Dendritic cell treated with granulocyte-macrophage colony-stimulating factor and Interleukin-4, amounts not matched to agents 40 ng/mL and 50 ng/mL, for 4 days (primary cell): ENCODE measurements around the gene NFKB2.
A peak's percentile ranks its signal among the peaks of the same experiment; 100 is the strongest.

Source experiments
- H3K27ac Mint-ChIP-seq: one replicate; pipeline ENCODE4 v1.8.0; 2022; ENCODE audit warnings: mild to moderate bottlenecking, mixed read lengths
- H3K27me3 Mint-ChIP-seq: one replicate; pipeline ENCODE4 v1.8.0; 2022; ENCODE audit warnings: mild to moderate bottlenecking, mixed read lengths
- H3K36me3 Mint-ChIP-seq: one replicate; pipeline ENCODE4 v1.8.0; 2022; ENCODE audit warnings: low read depth, mixed read lengths
- H3K4me1 Mint-ChIP-seq: one replicate; pipeline ENCODE4 v1.8.0; 2022; ENCODE audit warnings: low read depth, mixed read lengths
- H3K4me3 Mint-ChIP-seq: one replicate; pipeline ENCODE4 v1.8.0; 2022; ENCODE audit warnings: mild to moderate bottlenecking, moderate library complexity, mixed read lengths
- H3K9me3 Mint-ChIP-seq: one replicate; pipeline ENCODE4 v1.8.0; 2022; ENCODE audit warnings: mixed read lengths
- intact Hi-C: fragments of 100-400 bp; cut with micrococcal nuclease; formaldehyde crosslinking; loops from one replicate; pipeline ENCODE4 v1.15.0; 2022

Gene NFKB2

GRCh38 chr10:102382871-102383270 is 12.6 kb upstream of the NFKB2 start:
- Mint-ChIP-seq H3K36me3 (peaks cover 52% of the 10 kb centered on the region), H3K27ac (no peak overlapping the region), H3K4me3 (no peak overlapping the region), H3K4me1 (peaks cover 10% of the 10 kb centered on the region), H3K9me3 (no peaks in the 10 kb centered on the region), H3K27me3 (no peaks in the 10 kb centered on the region)
- intact Hi-C loops: no loop called here

GRCh38 chr10:102384053-102384452 is 11.5 kb upstream of the NFKB2 start:
- H3K27me3 Mint-ChIP-seq: peaks cover 7% of the 10 kb centered on the region
- no peak overlapping the region for H3K27ac Mint-ChIP-seq

GRCh38 chr10:102384606-102385429 is 10.7 kb upstream of the NFKB2 start:
- Mint-ChIP-seq H3K4me3 (no peak overlapping the region), H3K27ac (no peak overlapping the region), H3K27me3 (peaks cover 8% of the 10 kb centered on the region), H3K36me3 (peaks cover 33% of the 10 kb centered on the region), H3K4me1 (peaks cover 10% of the 10 kb centered on the region), H3K9me3 (no peaks in the 10 kb centered on the region)
- intact Hi-C loops: no loop called here

More at GRCh38 chr10:102384053-102384452, 11.5 kb upstream of the NFKB2 start:
- intact Hi-C loops: no loop called here
- H3K4me3 Mint-ChIP-seq: no peak overlapping the region
- no peaks in the 10 kb centered on the region for H3K9me3 Mint-ChIP-seq
- peaks cover 10% of the 10 kb centered on the region for H3K4me1 Mint-ChIP-seq
- peaks cover 40% of the 10 kb centered on the region for H3K36me3 Mint-ChIP-seq

- H3K9me3 Mint-ChIP-seq: no peaks in the 10 kb centered on the region
- H3K27ac Mint-ChIP-seq: no peak overlapping the region
- peaks cover 11% of the 10 kb centered on the region for H3K36me3 Mint-ChIP-seq
- intact Hi-C loops: loop anchor here (5.0 kb wide), 1 partner anchor 192 kb away; no protein-coding TSS in a partner anchor
- peaks cover 28% of the 10 kb centered on the region for H3K27me3 Mint-ChIP-seq
- no peak overlapping the region for H3K4me3 Mint-ChIP-seq
- peaks cover 25% of the 10 kb centered on the region for H3K4me1 Mint-ChIP-seq
These were observed 5.6 kb upstream of the NFKB2 start for GRCh38 chr10:102389894-102390293.

GRCh38 chr10:102392306-102392705 is 3.2 kb upstream of the NFKB2 start:
- Mint-ChIP-seq H3K9me3 (no peaks in the 10 kb centered on the region), H3K4me3 (no peak overlapping the region), H3K27me3 (peaks cover 28% of the 10 kb centered on the region), H3K4me1 (peaks cover 32% of the 10 kb centered on the region), H3K27ac (no peak overlapping the region), H3K36me3 (peaks cover 32% of the 10 kb centered on the region)
- intact Hi-C loops: loop anchor here (2.0 to 5.0 kb wide), 2 partner anchors 86 to 190 kb away; no protein-coding TSS in a partner anchor

- Mint-ChIP-seq H3K27me3 (peaks cover 25% of the 10 kb centered on the region), H3K27ac (peak overlapping the region; percentile 100), H3K4me3 (peak overlapping the region; percentile 100), H3K4me1 (peaks cover 44% of the 10 kb centered on the region), H3K36me3 (peaks cover 44% of the 10 kb centered on the region), H3K9me3 (no peaks in the 10 kb centered on the region)
- intact Hi-C loops: loop anchor here (2.0 to 5.0 kb wide), 2 partner anchors 85 to 189 kb away; no protein-coding TSS in a partner anchor
These were observed 2.0 kb upstream of the NFKB2 start for GRCh38 chr10:102393411-102394078.

GRCh38 chr10:102394079-102394800 is 1.3 kb upstream of the NFKB2 start:
- Mint-ChIP-seq H3K27ac (peak overlapping the region; percentile 100), H3K9me3 (no peaks in the 10 kb centered on the region), H3K36me3 (peaks cover 50% of the 10 kb centered on the region), H3K4me3 (peak overlapping the region; percentile 100), H3K4me1 (peaks cover 50% of the 10 kb centered on the region), H3K27me3 (peaks cover 20% of the 10 kb centered on the region)
- intact Hi-C loops: loop anchor here (5.0 kb wide), 1 partner anchor 188 kb away; no protein-coding TSS in a partner anchor

DNA sequence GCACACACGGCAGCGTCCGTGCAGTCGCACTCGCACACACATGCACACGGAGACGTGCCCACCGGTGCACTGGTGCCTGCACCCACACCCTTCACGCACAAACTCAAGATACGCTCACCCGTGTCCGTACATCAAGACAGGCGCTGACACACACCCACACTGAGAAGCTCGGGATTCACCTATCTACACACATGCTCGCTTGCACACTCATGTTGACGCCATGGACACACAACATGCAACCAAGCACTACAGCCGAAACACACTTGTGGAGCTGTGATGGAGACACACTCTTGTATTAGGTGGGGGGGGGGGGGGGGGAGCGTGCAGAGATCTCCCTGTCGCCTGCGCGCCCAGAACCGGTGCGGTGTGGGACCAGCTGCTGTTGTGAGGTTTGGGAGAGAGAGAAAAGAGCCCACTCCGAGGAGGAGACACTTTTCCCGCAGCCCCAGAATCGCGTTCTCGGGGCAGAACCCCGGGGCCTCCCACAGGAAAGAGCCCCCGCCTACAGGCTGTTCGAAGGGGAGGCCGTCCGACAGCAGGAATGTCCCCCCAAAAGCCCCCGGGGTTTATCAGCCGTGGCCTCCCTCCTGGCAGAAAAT is 605 bp upstream of the NFKB2 start:
- Mint-ChIP-seq H3K9me3 (no peaks in the 10 kb centered on the region), H3K36me3 (peaks cover 56% of the 10 kb centered on the region), H3K4me3 (peak overlapping the region; percentile 100), H3K27ac (peak overlapping the region; percentile 100), H3K27me3 (peaks cover 19% of the 10 kb centered on the region), H3K4me1 (peaks cover 56% of the 10 kb centered on the region)
- intact Hi-C loops: loop anchor here (1.0 to 5.0 kb wide), 3 partner anchors 26 to 187 kb away; partner anchors contain the start of gene ELOVL3

- H3K4me1 Mint-ChIP-seq: peaks cover 63% of the 10 kb centered on the region
- intact Hi-C loops: loop anchor here (5.0 kb wide), 1 partner anchor 169 kb away; the partner anchor contains the start of gene ELOVL3
These were observed 779 bp downstream of the NFKB2 start for GRCh38 chr10:102396317-102396650.

GRCh38 chr10:102396730-102397151 is 1.2 kb downstream of the NFKB2 start:
- intact Hi-C loops: loop anchor here (5.0 kb wide), 1 partner anchor 169 kb away; the partner anchor contains the start of gene ELOVL3
- H3K4me3 Mint-ChIP-seq: peak overlapping the region; percentile 100
- H3K27ac Mint-ChIP-seq: peak overlapping the region; percentile 100
- peaks cover 75% of the 10 kb centered on the region for H3K36me3 Mint-ChIP-seq
- peaks cover 10% of the 10 kb centered on the region for H3K27me3 Mint-ChIP-seq
- peaks cover 63% of the 10 kb centered on the region for H3K4me1 Mint-ChIP-seq
- H3K9me3 Mint-ChIP-seq: no peaks in the 10 kb centered on the region

More at GRCh38 chr10:102396317-102396650, 779 bp downstream of the NFKB2 start:
- H3K27ac Mint-ChIP-seq: peak overlapping the region; percentile 100
- H3K36me3 Mint-ChIP-seq: peaks cover 70% of the 10 kb centered on the region
- peak overlapping the region; percentile 100 for H3K4me3 Mint-ChIP-seq
- peaks cover 10% of the 10 kb centered on the region for H3K27me3 Mint-ChIP-seq
- H3K9me3 Mint-ChIP-seq: no peaks in the 10 kb centered on the region

DNA sequence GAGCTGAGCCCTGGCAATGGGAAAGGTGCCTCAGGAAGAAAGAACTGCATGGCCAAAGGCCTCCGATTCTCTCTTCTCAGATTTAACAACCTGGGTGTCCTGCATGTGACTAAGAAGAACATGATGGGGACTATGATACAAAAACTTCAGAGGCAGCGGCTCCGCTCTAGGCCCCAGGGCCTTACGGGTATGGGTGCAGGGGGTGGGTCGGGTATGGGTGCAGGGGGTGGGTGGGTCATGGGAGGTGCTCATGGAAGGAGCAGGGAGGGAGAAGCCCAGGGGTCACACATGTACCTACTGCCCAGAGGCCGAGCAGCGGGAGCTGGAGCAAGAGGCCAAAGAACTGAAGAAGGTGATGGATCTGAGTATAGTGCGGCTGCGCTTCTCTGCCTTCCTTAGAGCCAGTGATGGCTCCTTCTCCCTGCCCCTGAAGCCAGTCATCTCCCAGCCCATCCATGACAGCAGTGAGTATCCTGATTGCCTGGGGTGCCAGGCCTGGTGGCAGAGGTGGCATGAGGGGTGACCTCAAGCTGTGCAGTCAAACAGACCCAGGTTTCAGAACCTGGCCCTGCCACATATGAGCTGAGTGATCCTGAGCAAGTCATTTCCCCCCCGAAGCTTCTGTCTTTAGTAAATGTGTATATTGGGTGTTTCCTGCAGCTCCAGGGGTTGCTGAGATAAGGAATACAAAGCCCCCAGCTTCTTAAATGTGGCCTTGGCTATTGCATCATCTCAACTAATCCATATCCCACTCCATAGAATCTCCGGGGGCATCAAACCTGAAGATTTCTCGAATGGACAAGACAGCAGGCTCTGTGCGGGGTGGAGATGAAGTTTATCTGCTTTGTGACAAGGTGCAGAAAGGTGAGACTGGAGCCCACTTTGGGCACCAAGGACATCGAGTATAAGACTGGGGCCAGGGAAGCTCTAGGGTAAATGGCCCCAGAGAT is 2.0 kb downstream of the NFKB2 start:
- H3K27me3 Mint-ChIP-seq: peaks cover 6% of the 10 kb centered on the region
- peaks cover 57% of the 10 kb centered on the region for H3K4me1 Mint-ChIP-seq
- peak overlapping the region; percentile 100 for H3K4me3 Mint-ChIP-seq
- H3K27ac Mint-ChIP-seq: peak overlapping the region; percentile 100
- H3K9me3 Mint-ChIP-seq: no peaks in the 10 kb centered on the region
- intact Hi-C loops: loop anchor here (5.0 kb wide), 1 partner anchor 170 kb away; the partner anchor contains the start of gene ELOVL3
- peaks cover 82% of the 10 kb centered on the region for H3K36me3 Mint-ChIP-seq
